GM12873 (cell line): ENCODE results near the gene KDF1.

ENCODE experiments used
- TF ChIP-seq, protein P1 (sequence below): IDR thresholded peaks from 2 replicates; pipeline ENCODE4 v1.5.1; 2012; ENCODE audit warnings: low read depth, mild to moderate bottlenecking, moderate library complexity, low read length, control low read depth; ENCODE audit not compliant: insufficient read depth; ENCODE audit errors: missing control alignments

Gene KDF1

DNA sequence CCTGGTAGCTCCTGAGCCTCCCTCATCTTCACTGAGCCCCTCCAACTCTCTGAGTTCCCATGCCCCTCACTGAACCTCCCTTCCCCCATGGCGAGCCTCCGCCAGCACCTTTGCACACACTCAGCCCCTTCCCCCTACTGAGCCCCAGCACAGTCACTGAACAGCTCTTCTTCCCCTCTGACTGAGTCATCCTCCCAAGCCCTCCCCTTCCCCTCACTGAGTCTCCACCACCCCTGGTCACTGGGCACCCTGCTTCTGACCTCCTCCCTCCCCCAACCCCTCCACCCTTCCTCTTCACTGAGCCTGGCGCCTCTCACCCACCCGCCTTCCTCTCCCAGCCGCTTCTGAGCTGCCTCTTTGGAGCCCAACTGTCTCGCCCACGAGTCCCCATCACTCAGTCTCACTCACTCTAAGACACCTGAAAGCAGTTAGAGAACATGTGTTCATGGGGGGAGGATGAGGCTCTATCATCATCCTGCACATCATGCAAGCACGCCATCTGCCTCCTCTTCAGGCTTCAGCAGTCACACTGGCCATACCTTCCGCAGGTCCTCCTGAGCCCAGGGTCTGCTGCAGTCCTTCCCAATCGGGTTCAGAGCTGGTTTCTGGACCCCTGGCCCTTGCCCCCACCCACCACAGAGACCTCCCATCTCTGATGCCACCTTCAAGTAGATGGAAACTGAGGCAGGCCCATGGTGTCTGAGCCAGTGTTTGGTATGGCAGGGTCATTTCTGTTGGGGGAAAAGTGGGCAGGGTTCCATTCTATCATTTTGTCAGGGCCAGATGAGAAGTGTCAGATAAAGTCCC lies 31.2 kb upstream of the KDF1 start:
- TF ChIP-seq, protein P1, sequence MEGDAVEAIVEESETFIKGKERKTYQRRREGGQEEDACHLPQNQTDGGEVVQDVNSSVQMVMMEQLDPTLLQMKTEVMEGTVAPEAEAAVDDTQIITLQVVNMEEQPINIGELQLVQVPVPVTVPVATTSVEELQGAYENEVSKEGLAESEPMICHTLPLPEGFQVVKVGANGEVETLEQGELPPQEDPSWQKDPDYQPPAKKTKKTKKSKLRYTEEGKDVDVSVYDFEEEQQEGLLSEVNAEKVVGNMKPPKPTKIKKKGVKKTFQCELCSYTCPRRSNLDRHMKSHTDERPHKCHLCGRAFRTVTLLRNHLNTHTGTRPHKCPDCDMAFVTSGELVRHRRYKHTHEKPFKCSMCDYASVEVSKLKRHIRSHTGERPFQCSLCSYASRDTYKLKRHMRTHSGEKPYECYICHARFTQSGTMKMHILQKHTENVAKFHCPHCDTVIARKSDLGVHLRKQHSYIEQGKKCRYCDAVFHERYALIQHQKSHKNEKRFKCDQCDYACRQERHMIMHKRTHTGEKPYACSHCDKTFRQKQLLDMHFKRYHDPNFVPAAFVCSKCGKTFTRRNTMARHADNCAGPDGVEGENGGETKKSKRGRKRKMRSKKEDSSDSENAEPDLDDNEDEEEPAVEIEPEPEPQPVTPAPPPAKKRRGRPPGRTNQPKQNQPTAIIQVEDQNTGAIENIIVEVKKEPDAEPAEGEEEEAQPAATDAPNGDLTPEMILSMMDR = no peak

GRCh38 chr1:26986658-26987057 lies 26.4 kb upstream of the KDF1 start:
- TF ChIP-seq, protein P1 = no peak

DNA sequence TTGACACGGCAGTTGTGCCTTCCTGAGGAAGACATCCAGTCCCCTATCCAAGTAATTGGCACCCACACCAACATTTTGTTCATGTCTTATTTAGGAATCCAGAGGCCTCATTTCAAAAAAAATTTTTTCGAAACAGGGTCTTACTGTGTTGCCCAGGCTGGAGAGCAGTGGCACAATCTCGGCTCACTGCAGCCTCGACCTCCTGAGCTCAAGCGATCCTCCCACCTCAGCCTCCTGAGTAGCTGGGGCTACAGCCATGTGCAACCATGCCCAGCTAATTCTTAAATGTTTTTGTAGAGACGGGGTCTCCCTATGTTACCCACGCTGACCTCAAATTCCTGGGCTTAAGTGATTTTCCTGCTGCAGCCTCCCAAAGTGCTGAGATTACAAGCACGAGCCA lies 24.0 kb upstream of the KDF1 start:
- TF ChIP-seq, protein P1 = no peak

GRCh38 chr1:26983863-26984262 lies 23.6 kb upstream of the KDF1 start:
- TF ChIP-seq, protein P1 = no peak

DNA sequence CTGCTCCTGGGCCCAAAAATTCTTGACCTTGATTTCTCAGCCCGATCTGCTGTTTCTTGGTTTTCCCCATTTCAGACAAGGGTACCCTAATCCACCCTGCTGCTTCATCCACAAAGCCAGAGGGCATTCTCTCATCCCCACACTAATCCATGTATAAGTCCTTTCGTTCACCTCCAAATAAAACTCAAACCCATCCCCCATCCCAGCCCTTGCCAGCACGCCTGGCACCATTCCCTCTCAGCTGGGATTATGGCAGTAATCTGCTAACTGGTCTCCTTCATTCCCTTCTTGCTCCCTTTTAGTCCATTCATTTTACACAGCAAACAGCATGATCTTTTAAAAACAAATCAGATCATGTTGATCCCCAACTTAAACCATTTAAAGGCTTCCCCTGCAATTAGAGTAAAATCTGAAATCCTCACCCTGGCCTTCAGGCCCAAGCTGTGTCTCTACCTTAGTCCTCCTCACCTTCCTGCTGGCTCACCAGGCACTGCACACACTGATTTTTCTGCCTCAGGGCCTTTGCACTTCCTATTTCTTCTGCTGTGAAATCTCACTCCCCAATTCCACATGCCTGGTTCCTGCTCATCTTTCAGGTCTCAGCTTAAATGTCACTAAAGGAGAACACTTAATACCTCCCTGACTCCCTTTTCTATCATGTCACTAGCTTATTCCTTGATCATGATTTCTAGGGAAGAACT lies 21.0 kb upstream of the KDF1 start:
- TF ChIP-seq, protein P1 = no peak

DNA sequence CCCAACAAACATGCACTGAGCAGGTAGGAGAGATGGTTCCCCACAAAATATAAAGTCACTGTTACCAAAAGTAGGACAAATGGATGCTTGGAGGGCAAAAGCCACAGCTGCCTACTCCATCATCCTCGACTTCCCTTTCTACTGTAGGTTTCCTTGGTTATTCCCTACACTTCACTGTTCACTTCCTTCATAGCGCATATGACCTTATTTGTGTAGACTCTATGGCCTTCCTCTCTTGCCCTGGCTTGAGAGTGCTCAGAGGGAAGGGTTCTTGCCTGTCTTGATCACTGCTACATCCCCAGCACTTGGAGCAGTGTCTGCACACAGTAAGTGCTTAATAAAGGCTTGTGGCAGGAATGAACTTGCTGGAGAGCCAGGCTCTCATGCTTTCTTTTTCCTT lies 18.6 kb upstream of the KDF1 start:
- TF ChIP-seq, protein P1 = no peak
